ENCODE measurements around the gene PSMB11.

Gene PSMB11

DNA sequence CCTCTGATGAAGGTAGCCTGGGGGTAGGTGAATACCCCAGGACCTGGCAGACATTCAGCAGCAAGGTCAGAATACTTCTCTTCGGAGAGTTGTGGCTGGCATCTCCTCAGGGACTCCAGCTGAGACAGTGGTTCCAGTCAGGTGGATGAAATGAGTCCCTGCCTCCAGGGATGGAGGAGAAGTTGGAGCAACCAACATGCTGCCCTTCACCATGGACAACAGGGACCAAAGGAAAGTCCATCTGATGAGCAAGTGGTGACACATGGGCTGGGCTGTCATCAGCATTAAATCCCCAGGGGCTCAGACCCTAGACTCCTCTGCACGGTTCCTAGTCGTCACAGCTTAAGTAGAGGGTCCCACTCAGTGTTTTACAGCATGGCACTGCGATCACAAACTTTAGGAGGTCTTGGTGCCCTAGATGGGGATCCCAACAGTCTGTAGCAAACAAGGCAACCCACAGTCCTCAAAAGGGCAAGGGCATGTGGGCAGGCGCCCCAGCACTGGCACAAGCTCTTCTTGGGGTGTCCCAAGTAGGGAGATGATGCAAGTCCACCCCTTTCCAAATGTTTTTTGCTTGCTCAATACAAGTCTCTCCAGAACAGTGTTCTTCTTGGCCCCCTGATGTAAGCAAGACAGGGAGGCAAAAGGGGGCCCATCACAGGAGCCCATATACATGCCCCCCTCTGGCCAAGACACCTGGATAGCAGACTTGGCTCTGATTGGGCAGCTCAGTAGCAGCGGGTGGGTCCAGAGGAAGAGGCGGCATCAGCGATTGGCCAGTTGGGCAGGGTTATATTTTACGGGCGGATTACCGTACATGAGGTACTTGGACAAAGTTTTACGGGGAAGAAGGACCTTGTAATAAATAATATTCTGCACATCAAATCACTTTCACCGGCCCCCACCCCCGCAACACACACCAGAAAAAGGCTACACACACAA lies 26.1 kb downstream of the PSMB11 start:
- Histone ChIP-seq H3K4me3 (no peak overlapping the region), H3K27ac (no peak overlapping the region), H3K36me3 (peaks cover 75% of the 10 kb centered on the region), H3K27me3 (no peaks in the 10 kb centered on the region), H3K4me1 (peaks cover 41% of the 10 kb centered on the region), H4K20me1 (peaks cover 84% of the 10 kb centered on the region), H3K9ac (no peak overlapping the region), H3K4me2 (peak overlapping the region; percentile 95), H3K9me3 (no peaks in the 10 kb centered on the region)
- no peak for TF ChIP-seq Cebpa-rat (IDR thresholded peaks at IDR 0.05)

GRCh38 chr14:23068789-23069412 lies 26.9 kb downstream of the PSMB11 start:
- H3K9ac ChIP-seq, result 0 out of 2 replicates have a peak overlapping the region, but pooled peaks have one; percentile 22
- peaks cover 77% of the 10 kb centered on the region for H4K20me1 ChIP-seq
- no peaks in the 10 kb centered on the region for H3K9me3 ChIP-seq
- no peak overlapping the region for H3K4me3 ChIP-seq
- TF ChIP-seq Cebpa-rat (IDR thresholded peaks at IDR 0.05), result no peak
- H3K27me3 ChIP-seq, result no peaks in the 10 kb centered on the region
- H3K4me2 ChIP-seq, result peak overlapping the region; percentile 95
- H3K4me1 ChIP-seq, result peaks cover 41% of the 10 kb centered on the region
- H3K36me3 ChIP-seq, result peaks cover 75% of the 10 kb centered on the region
- H3K27ac ChIP-seq, result no peak overlapping the region

GRCh38 chr14:23069413-23069806 lies 27.4 kb downstream of the PSMB11 start:
- no peak overlapping the region for H3K27ac ChIP-seq
- H3K9ac ChIP-seq, result peak overlapping the region; percentile 29; the same call in 1 of the 2 replicates

GRCh38 chr14:23070262-23071129 lies 28.5 kb downstream of the PSMB11 start:
- peaks cover 41% of the 10 kb centered on the region for H3K4me1 ChIP-seq
- H3K9me3 ChIP-seq, result no peaks in the 10 kb centered on the region
- H3K27ac ChIP-seq, result peak overlapping the region; percentile 94
- peak overlapping the region; percentile 97 for H3K9ac ChIP-seq
- H3K27me3 ChIP-seq, result no peaks in the 10 kb centered on the region
- TF ChIP-seq Cebpa-rat (IDR thresholded peaks at IDR 0.05), result no peak
- peak overlapping the region; percentile 89 for H3K4me3 ChIP-seq
- H3K36me3 ChIP-seq, result peaks cover 75% of the 10 kb centered on the region
- H3K4me2 ChIP-seq, result peak overlapping the region; percentile 95
- peaks cover 61% of the 10 kb centered on the region for H4K20me1 ChIP-seq

More at GRCh38 chr14:23069413-23069806, 27.4 kb downstream of the PSMB11 start:
- Histone ChIP-seq H3K4me2 (peak overlapping the region; percentile 95), H3K9me3 (no peaks in the 10 kb centered on the region), H4K20me1 (peaks cover 71% of the 10 kb centered on the region), H3K4me1 (peaks cover 41% of the 10 kb centered on the region), H3K4me3 (0 out of 2 replicates have a peak overlapping the region, but pooled peaks have one; percentile 5), H3K36me3 (peaks cover 75% of the 10 kb centered on the region), H3K27me3 (no peaks in the 10 kb centered on the region)
- no peak for TF ChIP-seq Cebpa-rat (IDR thresholded peaks at IDR 0.05)

DNA sequence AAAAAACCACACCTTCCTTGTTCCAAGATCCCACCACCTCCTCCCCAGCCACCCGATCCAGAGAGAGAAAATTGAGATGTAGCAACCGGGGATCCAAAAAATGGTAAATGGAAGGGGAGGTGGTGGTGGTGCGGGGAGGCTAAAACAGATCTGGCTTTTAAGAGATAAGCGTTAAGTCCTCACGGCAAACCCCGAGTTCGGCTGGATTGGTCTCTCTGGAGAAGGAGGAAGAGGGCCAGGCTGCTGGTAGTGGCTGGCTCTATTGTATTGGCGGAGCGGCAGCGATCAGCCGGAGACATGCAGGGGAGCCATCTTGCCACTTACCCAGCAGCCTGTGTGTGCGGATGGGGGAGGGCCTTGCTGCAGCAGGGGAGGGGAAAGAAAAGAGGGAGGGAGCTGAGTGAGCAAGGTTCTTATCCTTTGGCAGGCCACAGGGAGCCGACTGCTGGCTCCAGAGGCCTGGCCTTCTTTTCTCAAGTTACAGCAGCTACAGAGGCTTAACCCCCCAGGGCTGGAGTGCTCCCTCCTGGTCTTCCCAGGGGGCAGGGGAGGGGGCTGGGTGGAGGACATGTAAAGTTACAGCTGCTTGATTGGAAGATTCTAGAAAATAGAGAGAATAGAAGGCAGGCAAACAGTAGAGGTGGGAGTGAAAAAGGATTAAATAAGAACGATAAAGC lies 29.4 kb downstream of the PSMB11 start:
- Histone ChIP-seq H3K9ac (peak overlapping the region; percentile 97), H3K9me3 (no peaks in the 10 kb centered on the region), H3K4me3 (peak overlapping the region; percentile 89), H3K27ac (peak overlapping the region; percentile 94), H4K20me1 (peaks cover 58% of the 10 kb centered on the region), H3K4me2 (peak overlapping the region; percentile 95), H3K27me3 (no peaks in the 10 kb centered on the region), H3K36me3 (peaks cover 75% of the 10 kb centered on the region), H3K4me1 (peaks cover 41% of the 10 kb centered on the region)
- no peak for TF ChIP-seq Cebpa-rat (IDR thresholded peaks at IDR 0.05)

GRCh38 chr14:23071921-23072539 lies 30.0 kb downstream of the PSMB11 start:
- H3K9ac ChIP-seq, result peak overlapping the region; percentile 97
- H3K4me2 ChIP-seq, result peak overlapping the region; percentile 95
- H3K4me3 ChIP-seq, result peak overlapping the region; percentile 89
- H3K36me3 ChIP-seq, result peaks cover 75% of the 10 kb centered on the region
- H3K27me3 ChIP-seq, result no peaks in the 10 kb centered on the region
- peaks cover 41% of the 10 kb centered on the region for H3K4me1 ChIP-seq
- no peaks in the 10 kb centered on the region for H3K9me3 ChIP-seq
- peak overlapping the region; percentile 94 for H3K27ac ChIP-seq
- TF ChIP-seq Cebpa-rat (IDR thresholded peaks at IDR 0.05), result no peak
- H4K20me1 ChIP-seq, result peaks cover 58% of the 10 kb centered on the region

GRCh38 chr14:23074906-23075305 lies 32.9 kb downstream of the PSMB11 start:
- peaks cover 81% of the 10 kb centered on the region for H3K36me3 ChIP-seq

DNA sequence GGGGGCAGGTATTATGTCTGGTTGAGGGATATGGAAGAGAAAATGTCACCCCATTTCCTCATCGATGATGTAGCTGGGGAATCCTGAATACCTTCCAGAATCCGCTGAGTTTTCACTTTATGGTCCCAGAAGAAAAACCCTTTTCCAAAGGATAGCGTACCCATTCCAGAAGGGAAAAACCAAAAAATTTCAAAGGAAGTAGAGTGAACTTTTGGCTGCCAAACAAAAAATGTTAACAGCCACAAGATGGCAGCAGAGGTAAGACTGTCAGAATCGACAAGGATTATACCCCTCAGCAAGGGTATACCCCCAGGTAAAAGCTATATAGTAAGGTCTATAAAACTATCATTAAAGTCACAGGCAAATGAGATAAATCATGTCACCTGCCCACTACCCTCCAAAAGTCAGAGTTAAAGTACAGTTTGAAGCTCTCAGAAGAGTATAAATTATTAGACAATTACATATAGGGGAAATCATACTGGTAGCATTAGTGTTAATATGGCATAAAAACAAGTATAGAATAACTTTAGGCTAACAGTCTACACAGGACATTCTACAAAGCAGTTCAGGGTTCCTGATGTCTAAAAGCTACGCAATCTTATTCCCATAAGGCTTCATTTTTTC lies 34.9 kb downstream of the PSMB11 start:
- no peak for TF ChIP-seq Cebpa-rat (IDR thresholded peaks at IDR 0.05)
- Histone ChIP-seq H3K4me1 (peaks cover 12% of the 10 kb centered on the region), H3K27ac (no peak overlapping the region), H3K4me2 (no peak overlapping the region), H3K9ac (no peak overlapping the region), H3K9me3 (no peaks in the 10 kb centered on the region), H3K27me3 (no peaks in the 10 kb centered on the region), H3K4me3 (no peak overlapping the region), H3K36me3 (peaks cover 100% of the 10 kb centered on the region), H4K20me1 (peaks cover 48% of the 10 kb centered on the region)

More at GRCh38 chr14:23074906-23075305, 32.9 kb downstream of the PSMB11 start:
- no peaks in the 10 kb centered on the region for H3K9me3 ChIP-seq
- peaks cover 58% of the 10 kb centered on the region for H4K20me1 ChIP-seq
- no peak for TF ChIP-seq Cebpa-rat (IDR thresholded peaks at IDR 0.05)
- no peak overlapping the region for H3K4me2 ChIP-seq
- no peak overlapping the region for H3K4me3 ChIP-seq
- no peaks in the 10 kb centered on the region for H3K27me3 ChIP-seq
- no peak overlapping the region for H3K27ac ChIP-seq
- no peak overlapping the region for H3K9ac ChIP-seq
- peaks cover 23% of the 10 kb centered on the region for H3K4me1 ChIP-seq
